ENCODE results near the gene MAN2A2. TPM values are rescaled to one million over a fixed set of nuclear protein-coding genes. Genes with fewer than 3 reads are reported as not detected.

MAN2A2 gene
- polyA plus RNA-seq, 3 donors: 6.6 to 318 (median 7.3) TPM

- H3K79me2 ChIP-seq (ENCODE audit: insufficient read depth, low read length): peaks cover 66% of the 10 kb centered on the region
- intact Hi-C loops (cut with micrococcal nuclease): loop anchor here in 1 of 2 donors (10.0 kb wide), 1 partner anchor 168 kb away; the partner anchor contains the start of gene BLM
- no peak for TF ChIP-seq CTCF (IDR thresholded peaks at IDR 0.05)
- H2AFZ ChIP-seq (ENCODE audit: insufficient read depth, low read depth, low read length, poor library complexity, severe bottlenecking): no peak overlapping the region
- 93% methylated on average over 11 of the region's 13 CpGs for WGBS (ENCODE audit: insufficient coverage)
- no peaks in the 10 kb centered on the region for H3K27me3 ChIP-seq (ENCODE audit: control insufficient read depth in 2 of 2, insufficient read depth in 2 of 2, low read length in 2 of 2)
- Mint-ChIP-seq H3K4me3 (no peak overlapping the region), H3K4me1 (peaks cover 38% of the 10 kb centered on the region), H3K27ac (peak overlapping the region; percentile 11 to 88 (median 80)), H3K36me3 (peaks cover 51 to 66% of the 10 kb centered on the region in 2 donors), H3K9me3 (no peaks in the 10 kb centered on the region), H3K27me3 (ENCODE audit: low read depth in 3 of 3) (peaks cover 0 to 1% (median 0%) of the 10 kb centered on the region in 3 donors)
- H3K27ac ChIP-seq (ENCODE audit: low read depth in 1 of 2, low read length in 2 of 2): peak overlapping the region; percentile 67 to 88
- peaks cover 62 to 69% of the 10 kb centered on the region in 2 donors for H3K36me3 ChIP-seq (replicated peaks in 1 of 2; ENCODE audit: control insufficient read depth in 1 of 2, insufficient read depth in 2 of 2, low read length in 2 of 2)
- H3K4me1 ChIP-seq (ENCODE audit: control insufficient read depth in 1 of 2, insufficient read depth in 2 of 2, low read length in 2 of 2): peaks cover 31 to 54% of the 10 kb centered on the region in 2 donors
- H3K4me2 ChIP-seq (replicated peaks; ENCODE audit: extremely low read depth, low read length, poor library complexity, severe bottlenecking): peak overlapping the region; percentile 96
- H4K20me1 ChIP-seq (ENCODE audit: insufficient read depth, low read length): peaks cover 72% of the 10 kb centered on the region
- H3K9ac ChIP-seq (ENCODE audit: insufficient read depth, low read length, poor library complexity, severe bottlenecking): peak overlapping the region; percentile 1
- H3K9me3 ChIP-seq (replicated peaks in 1 of 2; ENCODE audit: control insufficient read depth in 1 of 2, insufficient read depth in 1 of 2, low read length in 2 of 2): no peaks in the 10 kb centered on the region
- DNase-seq: no peak
- H3K4me3 ChIP-seq (replicated peaks in 1 of 3; ENCODE audit: low read depth in 2 of 3, low read length in 3 of 3): peak overlapping the region in 1 of 3 experiments; percentile 99
Observed at GRCh38 chr15:90882781-90883525, 20.1 kb upstream of the MAN2A2 start.

GRCh38 chr15:90883526-90883975 lies 19.6 kb upstream of the MAN2A2 start:
- Mint-ChIP-seq H3K4me3 (peak overlapping the region; percentile 64 to 66), H3K9me3 (no peaks in the 10 kb centered on the region), H3K27ac (peak overlapping the region; percentile 65 to 89 (median 83)), H3K36me3 (peaks cover 49 to 66% of the 10 kb centered on the region in 2 donors), H3K4me1 (peaks cover 42% of the 10 kb centered on the region), H3K27me3 (ENCODE audit: low read depth in 3 of 3) (peaks cover 0 to 1% (median 0%) of the 10 kb centered on the region in 3 donors)
- 45% methylated on average over 5 of the region's 7 CpGs for WGBS (ENCODE audit: insufficient coverage)
- Histone ChIP-seq H3K4me2 (replicated peaks; ENCODE audit: extremely low read depth, low read length, poor library complexity, severe bottlenecking) (peak overlapping the region; percentile 96), H2AFZ (ENCODE audit: insufficient read depth, low read depth, low read length, poor library complexity, severe bottlenecking) (peak overlapping the region; percentile 79), H3K4me3 (replicated peaks in 1 of 3; ENCODE audit: low read depth in 2 of 3, low read length in 3 of 3) (peak overlapping the region; percentile 33 to 99 (median 69)), H4K20me1 (ENCODE audit: insufficient read depth, low read length) (peaks cover 72% of the 10 kb centered on the region), H3K79me2 (ENCODE audit: insufficient read depth, low read length) (peaks cover 70% of the 10 kb centered on the region), H3K9ac (ENCODE audit: insufficient read depth, low read length, poor library complexity, severe bottlenecking) (peak overlapping the region; percentile 93), H3K27ac (ENCODE audit: low read depth in 1 of 2, low read length in 2 of 2) (peak overlapping the region; percentile 67 to 88), H3K36me3 (replicated peaks in 1 of 2; ENCODE audit: control insufficient read depth in 1 of 2, insufficient read depth in 2 of 2, low read length in 2 of 2) (peaks cover 62 to 69% of the 10 kb centered on the region in 2 donors), H3K27me3 (ENCODE audit: control insufficient read depth in 2 of 2, insufficient read depth in 2 of 2, low read length in 2 of 2) (no peaks in the 10 kb centered on the region), H3K4me1 (ENCODE audit: control insufficient read depth in 1 of 2, insufficient read depth in 2 of 2, low read length in 2 of 2) (peaks cover 31 to 56% of the 10 kb centered on the region in 2 donors), H3K9me3 (replicated peaks in 1 of 2; ENCODE audit: control insufficient read depth in 1 of 2, insufficient read depth in 1 of 2, low read length in 2 of 2) (no peaks in the 10 kb centered on the region)
- no peak for TF ChIP-seq CTCF (IDR thresholded peaks at IDR 0.05)
- peak in 1 of 3 donors; percentile 15 for DNase-seq
- intact Hi-C loops (cut with micrococcal nuclease): loop anchor here in 1 of 2 donors (10.0 kb wide), 1 partner anchor 169 kb away; the partner anchor contains the start of gene BLM
